ENCODE measurements around the gene CYLD. TPM values are rescaled to one million over a fixed set of nuclear protein-coding genes. Genes with fewer than 3 reads are reported as not detected.

Gene CYLD
- total RNA-seq, 2 donors from 2014 or later = 20.0 to 21.2 TPM

GRCh38 chr16:50826797-50827316, 85.0 kb downstream of the CYLD start:
- DNase-seq (ENCODE audit: low spot score) = no peak
- Histone ChIP-seq H3K27me3 (no peaks in the 10 kb centered on the region), H3K4me3 (no peak overlapping the region), H3K9me3 (no peaks in the 10 kb centered on the region), H3K36me3 (no peaks in the 10 kb centered on the region), H3K27ac (no peak overlapping the region), H3K4me1 (no peaks in the 10 kb centered on the region)
- no peak for TF ChIP-seq CTCF (IDR thresholded peaks at IDR 0.05)

DNA sequence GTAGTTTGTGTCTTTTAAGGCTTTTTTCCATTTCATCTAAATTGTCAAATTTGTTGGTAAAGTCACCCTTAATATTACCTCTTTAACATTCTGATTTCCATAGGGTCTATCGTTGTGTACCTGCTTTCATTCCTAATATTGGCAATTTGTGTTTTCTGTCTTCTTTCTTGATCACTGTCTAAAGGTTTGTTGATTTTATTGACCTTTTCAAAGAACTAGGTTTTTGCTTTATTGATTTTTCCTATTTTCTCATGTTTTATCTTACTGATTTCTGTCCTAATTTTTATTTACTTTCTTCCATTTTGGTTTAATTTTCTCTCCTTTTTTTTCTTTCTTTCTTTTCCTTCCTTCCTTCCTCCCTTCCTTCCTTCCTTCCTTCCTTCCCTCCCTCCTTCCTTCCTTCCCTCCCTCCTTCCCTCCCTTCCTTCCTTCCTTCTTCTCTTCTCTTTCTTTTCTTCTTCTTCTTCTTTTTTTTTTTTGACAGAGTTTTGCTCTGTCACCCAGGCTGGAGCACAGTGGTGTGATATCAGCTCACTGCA, 86.3 kb downstream of the CYLD start:
- no peak overlapping the region for H3K4me3 ChIP-seq
- H3K36me3 ChIP-seq = no peaks in the 10 kb centered on the region
- H3K9me3 ChIP-seq = peaks cover 1 to 3% of the 10 kb centered on the region in 2 donors
- H3K27ac ChIP-seq = no peak overlapping the region
- H3K27me3 ChIP-seq = no peaks in the 10 kb centered on the region
- TF ChIP-seq CTCF (IDR thresholded peaks at IDR 0.05) = no peak
- no peak for DNase-seq (ENCODE audit: low spot score)
- no peaks in the 10 kb centered on the region for H3K4me1 ChIP-seq

DNA sequence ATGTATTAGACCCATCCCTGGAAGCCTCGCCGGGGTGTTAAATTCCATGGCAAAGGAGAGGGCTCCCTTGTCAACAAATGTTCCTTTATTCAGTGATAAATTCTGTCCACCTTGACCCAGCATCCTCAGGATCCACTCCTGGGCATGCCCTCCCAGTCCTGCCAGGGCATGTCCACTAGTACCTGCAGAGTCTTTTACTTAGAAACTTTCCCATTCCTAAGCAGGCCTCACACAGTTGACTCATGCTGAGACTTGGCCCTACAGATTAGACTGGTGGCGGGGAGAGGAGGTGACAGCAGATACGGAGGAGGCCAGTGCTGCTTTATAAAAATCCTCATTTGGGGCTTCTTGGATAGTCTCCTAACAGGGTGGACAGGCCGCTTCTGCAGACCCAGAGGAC, 88.8 kb downstream of the CYLD start:
- Histone ChIP-seq H3K27ac (no peak overlapping the region), H3K4me1 (no peaks in the 10 kb centered on the region), H3K36me3 (no peaks in the 10 kb centered on the region), H3K9me3 (peaks cover 3% of the 10 kb centered on the region in 2 donors), H3K4me3 (no peak overlapping the region), H3K27me3 (no peaks in the 10 kb centered on the region)
- DNase-seq (ENCODE audit: low spot score) = peak; percentile 28
- no peak for TF ChIP-seq CTCF (IDR thresholded peaks at IDR 0.05)

DNA sequence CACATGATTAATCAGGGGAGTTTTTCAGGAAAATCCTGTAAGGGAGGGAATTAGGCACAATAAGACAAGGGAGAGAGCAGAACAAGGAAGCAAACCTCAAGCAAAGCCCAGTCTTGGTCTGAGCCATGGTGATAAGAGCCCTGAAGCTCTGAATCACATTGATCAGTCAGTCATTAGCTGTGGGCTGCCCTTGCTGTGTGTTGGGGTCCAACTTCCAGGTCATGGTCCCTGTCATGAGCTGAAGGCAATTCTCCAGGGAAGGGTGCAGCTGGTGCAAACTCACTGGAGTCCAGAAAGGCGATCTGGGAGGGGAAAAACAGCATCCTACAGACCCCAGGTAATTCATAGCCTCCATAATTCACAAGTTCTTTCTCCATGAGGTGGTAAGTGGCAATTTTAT, 89.9 kb downstream of the CYLD start:
- Histone ChIP-seq H3K27me3 (no peaks in the 10 kb centered on the region), H3K4me1 (no peaks in the 10 kb centered on the region), H3K27ac (no peak overlapping the region), H3K9me3 (peaks cover 3% of the 10 kb centered on the region in 2 donors), H3K36me3 (no peaks in the 10 kb centered on the region), H3K4me3 (no peak overlapping the region)
- no peak for TF ChIP-seq CTCF (IDR thresholded peaks at IDR 0.05)
- DNase-seq (ENCODE audit: low spot score) = peak; percentile 34

- DNase-seq (ENCODE audit: low spot score) = peak; percentile 18
- no peak for TF ChIP-seq CTCF (IDR thresholded peaks at IDR 0.05)
- no peaks in the 10 kb centered on the region for H3K36me3 ChIP-seq
- no peaks in the 10 kb centered on the region for H3K27me3 ChIP-seq
- H3K9me3 ChIP-seq = peaks cover 3% of the 10 kb centered on the region in 2 donors
- H3K4me3 ChIP-seq = no peak overlapping the region
- no peak overlapping the region for H3K27ac ChIP-seq
- H3K4me1 ChIP-seq = no peaks in the 10 kb centered on the region
Observed at GRCh38 chr16:50833929-50834328, 92.0 kb downstream of the CYLD start.

- Histone ChIP-seq H3K4me3 (no peak overlapping the region), H3K27ac (no peak overlapping the region), H3K36me3 (no peaks in the 10 kb centered on the region), H3K4me1 (no peaks in the 10 kb centered on the region), H3K27me3 (no peaks in the 10 kb centered on the region), H3K9me3 (peaks cover 3% of the 10 kb centered on the region in 2 donors)
- DNase-seq (ENCODE audit: low spot score) = peak; percentile 38
- no peak for TF ChIP-seq CTCF (IDR thresholded peaks at IDR 0.05)
Observed at GRCh38 chr16:50834701-50835100, 92.8 kb downstream of the CYLD start.

All from right atrium auricular region (tissue), 2 donors.